Measurements from ENCODE around the gene SLC25A47.

The SLC25A47 gene

DNA sequence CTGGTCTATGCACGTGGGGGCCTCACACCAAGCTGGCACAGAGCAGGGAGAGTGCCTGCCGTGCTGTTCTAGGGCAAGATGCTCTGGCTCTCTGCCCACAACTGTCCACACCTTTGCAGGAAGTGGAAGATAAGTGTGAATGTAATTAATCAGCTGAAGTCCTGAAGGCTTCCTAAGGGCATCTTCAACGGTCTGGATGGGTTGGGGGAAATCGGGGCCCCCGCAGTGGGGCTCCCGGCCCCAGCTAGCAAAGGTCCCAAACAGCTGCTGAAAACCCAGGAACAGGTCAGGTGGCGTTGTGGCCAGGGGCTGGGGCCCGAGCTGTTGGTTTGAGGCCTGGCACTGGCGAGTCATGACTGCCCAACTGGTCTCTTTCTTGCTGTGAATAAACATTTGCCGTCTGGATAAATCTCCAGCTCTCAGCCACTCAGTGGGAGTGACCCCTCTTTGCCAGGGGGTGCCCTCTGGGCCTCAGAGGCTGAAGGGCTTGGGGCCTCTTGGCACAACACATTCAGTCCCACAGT is 10.2 kb upstream of the SLC25A47 start:
- DNase-seq (ENCODE audit: extremely low read depth, low read depth) = no peak
- TF ChIP-seq, protein P1, sequence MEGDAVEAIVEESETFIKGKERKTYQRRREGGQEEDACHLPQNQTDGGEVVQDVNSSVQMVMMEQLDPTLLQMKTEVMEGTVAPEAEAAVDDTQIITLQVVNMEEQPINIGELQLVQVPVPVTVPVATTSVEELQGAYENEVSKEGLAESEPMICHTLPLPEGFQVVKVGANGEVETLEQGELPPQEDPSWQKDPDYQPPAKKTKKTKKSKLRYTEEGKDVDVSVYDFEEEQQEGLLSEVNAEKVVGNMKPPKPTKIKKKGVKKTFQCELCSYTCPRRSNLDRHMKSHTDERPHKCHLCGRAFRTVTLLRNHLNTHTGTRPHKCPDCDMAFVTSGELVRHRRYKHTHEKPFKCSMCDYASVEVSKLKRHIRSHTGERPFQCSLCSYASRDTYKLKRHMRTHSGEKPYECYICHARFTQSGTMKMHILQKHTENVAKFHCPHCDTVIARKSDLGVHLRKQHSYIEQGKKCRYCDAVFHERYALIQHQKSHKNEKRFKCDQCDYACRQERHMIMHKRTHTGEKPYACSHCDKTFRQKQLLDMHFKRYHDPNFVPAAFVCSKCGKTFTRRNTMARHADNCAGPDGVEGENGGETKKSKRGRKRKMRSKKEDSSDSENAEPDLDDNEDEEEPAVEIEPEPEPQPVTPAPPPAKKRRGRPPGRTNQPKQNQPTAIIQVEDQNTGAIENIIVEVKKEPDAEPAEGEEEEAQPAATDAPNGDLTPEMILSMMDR (IDR thresholded peaks at IDR 0.05; ENCODE audit: low read depth, low read length, missing control alignments) = no peak
- H3K4me3 ChIP-seq (replicated peaks; ENCODE audit: low read depth, low read length) = no peak overlapping the region

DNA sequence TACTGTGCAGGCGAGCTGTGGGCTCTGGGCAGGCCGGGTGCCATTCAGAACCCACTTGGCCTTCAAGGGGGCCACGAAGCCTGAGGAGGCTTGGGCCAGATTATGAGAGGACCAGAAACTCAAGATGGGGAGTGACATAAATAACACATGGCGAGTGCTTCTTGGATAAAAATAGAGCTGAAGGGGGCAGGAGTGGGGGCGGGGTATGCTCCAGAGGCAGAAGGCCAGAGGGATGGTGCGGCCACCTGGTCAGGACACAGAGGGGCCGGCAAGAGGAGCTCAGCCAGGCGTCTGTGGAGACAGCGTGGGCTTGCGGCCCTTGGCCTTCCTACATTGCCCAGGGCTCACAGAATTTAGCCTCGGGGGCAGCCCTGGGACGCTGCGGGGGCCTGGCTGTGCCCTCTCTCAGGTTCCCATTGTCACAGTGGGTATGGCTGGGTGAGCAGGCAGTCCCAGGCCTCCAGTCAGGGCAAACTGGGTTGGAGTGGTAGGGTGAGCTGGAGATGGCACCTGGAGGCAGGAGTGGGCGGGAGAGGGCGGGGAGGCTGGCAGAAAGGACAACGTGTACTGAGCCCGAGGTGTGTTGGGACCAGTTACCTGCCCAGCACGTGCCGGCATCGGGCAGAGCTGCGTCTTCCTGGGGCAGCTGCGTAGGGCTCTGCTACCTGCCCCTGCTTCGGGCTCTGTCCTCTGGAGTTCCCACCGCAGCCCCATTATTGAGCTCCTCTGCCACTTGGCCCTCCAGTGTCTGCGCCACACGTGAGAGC is 9.5 kb upstream of the SLC25A47 start:
- DNase-seq (ENCODE audit: extremely low read depth, low read depth) = no peak
- H3K4me3 ChIP-seq (replicated peaks; ENCODE audit: low read depth, low read length) = no peak overlapping the region
- TF ChIP-seq, protein P1 (IDR thresholded peaks at IDR 0.05; ENCODE audit: low read depth, low read length, missing control alignments) = no peak

DNA sequence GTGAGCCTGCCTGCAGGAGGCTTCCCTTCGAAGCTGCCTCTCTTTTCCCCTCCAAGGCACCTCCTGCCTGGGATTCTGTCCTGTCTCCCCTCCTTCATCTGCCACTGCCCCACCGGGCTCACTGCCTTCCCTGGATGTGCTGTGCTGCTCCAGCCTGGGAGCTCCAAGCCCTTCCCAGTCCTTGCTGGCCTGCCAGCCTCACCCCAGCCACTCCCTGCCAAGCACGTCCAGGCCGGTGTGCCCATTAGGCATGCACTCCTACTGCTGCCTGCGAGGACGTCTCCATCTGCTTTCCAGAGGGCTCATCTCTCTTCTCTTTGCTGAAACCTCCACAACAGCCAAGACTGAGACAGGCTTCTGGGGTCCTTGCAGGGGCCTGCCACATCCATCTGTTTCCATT is 8.4 kb upstream of the SLC25A47 start:
- no peak for DNase-seq (ENCODE audit: extremely low read depth, low read depth)
- TF ChIP-seq, protein P1 (IDR thresholded peaks at IDR 0.05; ENCODE audit: low read depth, low read length, missing control alignments) = no peak
- no peak overlapping the region for H3K4me3 ChIP-seq (replicated peaks; ENCODE audit: low read depth, low read length)

DNA sequence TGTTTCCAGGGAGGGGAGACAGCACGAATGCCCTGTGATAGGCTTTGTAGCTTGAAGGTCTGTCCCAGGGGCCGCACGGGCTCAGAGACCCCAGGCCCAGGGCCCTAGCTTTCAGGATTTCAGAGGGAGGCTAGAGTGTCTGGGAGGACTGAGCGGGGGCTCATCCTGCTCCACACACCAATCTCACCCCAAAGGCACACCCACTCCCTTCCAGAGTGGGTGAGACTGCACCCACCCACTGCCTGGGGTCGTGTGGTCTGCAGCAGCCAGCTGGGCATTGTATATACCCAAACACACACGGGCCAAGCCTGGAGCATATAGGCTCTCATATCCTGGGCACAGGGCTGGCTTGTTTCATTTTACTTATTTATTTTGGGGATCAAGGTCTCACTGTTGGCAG is 5.8 kb upstream of the SLC25A47 start:
- TF ChIP-seq, protein P1 (IDR thresholded peaks at IDR 0.05; ENCODE audit: low read depth, low read length, missing control alignments) = no peak
- no peak for DNase-seq (ENCODE audit: extremely low read depth, low read depth)
- H3K4me3 ChIP-seq (replicated peaks; ENCODE audit: low read depth, low read length) = no peak overlapping the region

DNA sequence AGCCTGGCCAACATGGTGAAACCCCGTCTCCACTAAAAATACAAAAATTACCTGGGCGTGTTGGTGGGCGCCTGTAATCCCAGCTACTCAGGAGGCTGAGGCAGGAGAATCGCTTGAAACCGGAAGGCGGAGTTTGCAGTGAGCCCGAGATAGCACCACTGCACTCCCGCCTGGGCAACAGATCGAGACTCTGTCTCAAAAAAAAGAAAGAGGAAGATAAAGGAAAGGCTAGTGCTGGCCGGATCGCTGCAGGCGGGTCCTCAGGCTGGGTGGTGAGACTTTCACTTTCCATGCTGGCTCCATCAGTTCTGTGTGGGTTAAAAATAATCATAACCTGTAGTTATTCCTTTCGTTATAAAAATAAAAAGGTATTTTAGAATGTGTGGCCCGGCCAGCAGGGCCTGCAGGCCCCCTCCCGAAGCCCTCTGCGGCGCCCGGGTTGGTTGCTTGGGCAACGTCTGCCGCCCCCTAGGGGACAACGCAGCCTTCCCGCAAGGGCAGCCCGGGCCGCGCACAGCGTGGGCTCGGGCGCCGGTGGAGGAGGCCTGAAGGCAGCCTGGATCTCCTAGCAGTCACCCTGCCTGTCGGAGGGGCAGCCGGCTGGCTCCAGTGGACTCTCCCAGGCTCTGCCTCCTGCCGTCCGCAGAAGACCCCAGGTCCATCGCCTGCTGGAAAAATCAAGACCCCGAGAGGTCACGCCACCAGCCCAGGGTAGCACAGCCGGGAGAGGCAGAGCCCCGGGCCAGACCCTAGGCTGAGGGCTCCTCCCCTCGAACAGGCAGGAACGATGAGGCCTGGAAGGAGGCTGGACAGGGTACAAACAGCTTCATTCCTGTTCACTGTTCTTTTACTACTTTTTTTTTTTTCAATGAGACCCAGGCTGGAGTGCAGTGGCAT is 5.0 kb upstream of the SLC25A47 start:
- DNase-seq (ENCODE audit: extremely low read depth, low read depth) = no peak
- TF ChIP-seq, protein P1 (IDR thresholded peaks at IDR 0.05; ENCODE audit: low read depth, low read length, missing control alignments) = peak; percentile 77
- no peak overlapping the region for H3K4me3 ChIP-seq (replicated peaks; ENCODE audit: low read depth, low read length)

DNA sequence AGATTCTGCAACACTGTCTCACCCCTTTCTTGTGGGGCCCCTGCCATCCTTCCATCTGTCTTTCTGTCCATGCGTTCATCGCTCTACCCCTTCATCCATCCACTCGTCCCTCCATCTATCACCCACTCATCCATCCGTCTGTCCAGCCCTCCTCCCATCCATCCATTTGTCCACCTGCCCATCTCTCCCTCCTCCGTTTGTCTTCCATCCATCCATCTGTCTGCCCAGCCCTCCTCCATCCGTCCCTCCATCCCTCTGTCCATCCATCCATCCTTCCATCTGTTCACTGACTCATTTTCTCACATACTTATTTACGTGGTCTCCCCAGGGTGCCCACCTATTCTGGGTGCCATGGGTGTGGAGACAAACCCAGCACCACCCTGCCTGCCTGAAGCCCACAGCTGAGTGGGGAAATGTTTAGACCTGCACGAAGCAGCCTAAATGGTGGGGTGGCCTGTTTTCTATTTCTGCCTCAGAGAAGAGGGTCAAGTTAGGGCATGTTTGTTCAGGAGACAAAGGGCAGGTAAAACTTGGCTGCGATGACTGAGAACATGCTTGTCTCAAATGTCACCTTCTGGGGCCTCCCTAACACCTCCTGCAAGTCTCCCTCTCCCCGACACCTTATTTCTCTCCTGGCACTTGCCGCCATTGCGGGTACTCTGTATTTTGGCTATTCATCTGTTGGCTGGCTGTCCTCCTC is 2.8 kb upstream of the SLC25A47 start:
- DNase-seq (ENCODE audit: extremely low read depth, low read depth) = no peak
- no peak overlapping the region for H3K4me3 ChIP-seq (replicated peaks; ENCODE audit: low read depth, low read length)
- TF ChIP-seq, protein P1 (IDR thresholded peaks at IDR 0.05; ENCODE audit: low read depth, low read length, missing control alignments) = no peak
